HepG2 (cell line): ENCODE measurements around the gene IQCE. TPM values are rescaled to one million over a fixed set of nuclear protein-coding genes. Genes with fewer than 3 reads are reported as not detected.
A peak's percentile ranks its signal among the peaks of the same experiment; 100 is the strongest.

Source experiments
- ATAC-seq: fragments of 200-7000 bp; cut with Tn5 transposase; 3 replicates; pipeline ENCODE4 v1.9.1; 2020; ENCODE audit warnings: mild to moderate bottlenecking, moderate library complexity
- BruUV-seq: library from RNA; stranded (reverse); fragments of 400-500 nt; replicated peaks from 2 replicates; lab custom pipeline; 2021; lab: Mats Ljungman, UMichigan
- CTCF ChIA-PET: fragments of 300-600 bp; formaldehyde crosslinking; extraction: SDS; loops from one replicate; lab custom pipeline; 2021; ENCODE audit warnings: low total read pairs, inconsistent platforms, low intra/inter-chr PET ratio; lab: Yijun Ruan, JAX
- POLR2A ChIA-PET: fragments of 350-600 bp; sonication (Branson Sonifier 250); formaldehyde crosslinking; loops from one replicate; lab custom pipeline; 2020; ENCODE audit warnings: antibody characterized with exemption, inconsistent platforms; lab: Yijun Ruan, JAX
- DNase-seq: peaks from one replicate; pipeline ENCODE4 v3.0.0-alpha.2; 2015; ENCODE audit warnings: low spot score
- FAIRE-seq: peaks from 3 replicates; lab custom pipeline; 2011; peaks lifted over from hg19 to GRCh38; lab: Jason Lieb, UNC
- H2AFZ ChIP-seq: one replicate; pipeline ENCODE4 v1.6.1; 2011; ENCODE audit warnings: low read length, inconsistent platforms
- H3K27ac ChIP-seq: fragments of 300-600 bp; 3 replicates; pipeline ENCODE4 v1.8.0; 2011; ENCODE audit warnings: mixed run types, mild to moderate bottlenecking, mixed read lengths, low read length, inconsistent platforms; ENCODE audit not compliant: insufficient read depth; ENCODE audit errors: extremely low read length
- H3K27me3 ChIP-seq, 2 experiments: fragments of 200-600 bp in 1 of 2; 2 replicates in 1 of 2; 3 replicates in 1 of 2; pipeline versions ENCODE4 v1.6.0 to v1.8.0; 2011; ENCODE audit warnings: low read length in 2 of 2, mild to moderate bottlenecking in 2 of 2, moderate library complexity in 2 of 2, inconsistent platforms in 1 of 2; ENCODE audit not compliant: insufficient read depth in 2 of 2, control insufficient read depth in 1 of 2
- H3K36me3 ChIP-seq, 2 experiments: fragments of 200-600 bp in 1 of 2; replicated peaks in 1 of 2; 2 replicates in 1 of 2; 3 replicates in 1 of 2; pipeline versions ENCODE4 v1.5.1 to v1.8.0; 2011; ENCODE audit warnings: low read length in 2 of 2, inconsistent platforms in 1 of 2; ENCODE audit not compliant: insufficient read depth in 2 of 2, control insufficient read depth in 1 of 2
- H3K4me1 ChIP-seq: 2 replicates; pipeline ENCODE4 v1.5.1; 2012; ENCODE audit warnings: low read length, inconsistent platforms; ENCODE audit not compliant: insufficient read depth
- H3K4me2 ChIP-seq: 2 replicates; pipeline ENCODE4 v1.6.0; 2011; ENCODE audit warnings: low read depth, low read length, inconsistent platforms
- H3K4me3 ChIP-seq, 3 experiments: fragments of 200-600 bp in 1 of 3; sonication (generic), shearing (Covaris generic) in 1 of 3; replicated peaks in 1 of 3; 2 replicates each; pipeline ENCODE4 v1.5.1; 2011 to 2016; ENCODE audit warnings: low read length in 3 of 3, inconsistent platforms in 2 of 3, low read depth in 2 of 3, mild to moderate bottlenecking in 2 of 3, control low read depth in 1 of 3, mixed read lengths in 1 of 3; ENCODE audit not compliant: insufficient read depth in 1 of 3
- H3K79me2 ChIP-seq: one replicate; pipeline ENCODE4 v1.6.1; 2011; ENCODE audit warnings: low read length, inconsistent platforms; ENCODE audit not compliant: insufficient read depth
- H3K9ac ChIP-seq: 2 replicates; pipeline ENCODE4 v1.6.0; 2011; ENCODE audit warnings: mild to moderate bottlenecking, low read depth, low read length, inconsistent platforms; ENCODE audit not compliant: insufficient read depth
- H3K9me3 ChIP-seq: 2 replicates; pipeline ENCODE4 v1.5.1; 2012; ENCODE audit warnings: mild to moderate bottlenecking, low read length
- H4K20me1 ChIP-seq: 2 replicates; pipeline ENCODE4 v1.6.0; 2011; ENCODE audit warnings: inconsistent platforms, mild to moderate bottlenecking, low read length, moderate library complexity; ENCODE audit not compliant: insufficient read depth
- CTCF ChIP-seq: sonication (generic); formaldehyde crosslinking; IDR thresholded peaks from 2 replicates; pipeline ENCODE4 v1.5.0; 2020; ENCODE audit warnings: mild to moderate bottlenecking, missing genetic modification reagents, moderate library complexity
- DNMT1 ChIP-seq: sonication (generic); formaldehyde crosslinking; IDR thresholded peaks from 2 replicates; pipeline ENCODE4 v1.5.1; 2020; ENCODE audit warnings: mild to moderate bottlenecking, missing genetic modification reagents
- FOXC1 ChIP-seq: sonication (generic); formaldehyde crosslinking; IDR thresholded peaks from 2 replicates; pipeline ENCODE4 v1.8.0; 2022; ENCODE audit warnings: mild to moderate bottlenecking, missing genetic modification reagents, borderline replicate concordance
- SMC3 ChIP-seq: IDR thresholded peaks from 2 replicates; pipeline ENCODE4 v1.6.1; 2011; ENCODE audit warnings: low read length, improper control_type of control experiment
- SOX6 ChIP-seq, 2 experiments: fragments of 450-650 bp in 1 of 2; sonication (generic) in 1 of 2; formaldehyde crosslinking in 1 of 2; IDR thresholded peaks; 2 replicates each; pipeline versions ENCODE4 v1.4.0 to v1.6.1; 2017 to 2020; ENCODE audit warnings: antibody characterized with exemption in 1 of 2, mild to moderate bottlenecking in 1 of 2, missing genetic modification reagents in 1 of 2
- XRCC5 ChIP-seq: fragments of 200-400 bp; formaldehyde crosslinking; optimal IDR thresholded peaks from 2 replicates; pipeline ENCODE3; 2017; ENCODE audit warnings: mild to moderate bottlenecking, low read length
- ZNF317 ChIP-seq: sonication (generic); formaldehyde crosslinking; IDR thresholded peaks from 2 replicates; pipeline ENCODE4 v1.5.0; 2020; ENCODE audit warnings: mild to moderate bottlenecking, missing genetic modification reagents
- ZNF44 ChIP-seq: sonication (generic); formaldehyde crosslinking; IDR thresholded peaks from 2 replicates; pipeline ENCODE4 v1.5.1; 2020; ENCODE audit warnings: mild to moderate bottlenecking, missing genetic modification reagents
- ZNF598 ChIP-seq: sonication (generic); formaldehyde crosslinking; IDR thresholded peaks from 2 replicates; pipeline ENCODE4 v1.5.1; 2020; ENCODE audit warnings: mild to moderate bottlenecking, missing genetic modification reagents, borderline replicate concordance
- ZNF724P ChIP-seq: sonication (generic); formaldehyde crosslinking; IDR thresholded peaks from 2 replicates; pipeline ENCODE4 v1.8.0; 2022; ENCODE audit warnings: missing genetic modification reagents, borderline replicate concordance
- WGBS: methylation state at CpG from one replicate; pipeline ENCODE4 v1.1.6; 2017; ENCODE audit warnings: low lambda C conversion rate; 5-methylcytosine and 5-hydroxymethylcytosine counted together
- in situ Hi-C: cut with HindIII; loops from 2 replicates; pipeline ENCODE4 v1.10.0; 2017; ENCODE audit warnings: low pct_unique_long_range_greater_than_20kb; ENCODE audit not compliant: extremely low pct_ligation_motif_present
- intact Hi-C: fragments of 100-400 bp; cut with micrococcal nuclease; formaldehyde crosslinking; loops from one replicate; pipeline ENCODE4 v1.10.0; 2022; ENCODE audit not compliant: unreplicated experiment
- polyA plus RNA-seq, 8 experiments: library from polyadenylated mRNA; depleted of rRNA in 3 of 8; stranded (reverse) in 7 of 8; unstranded in 1 of 8; fragments of >200 nt; fragmentation: Illumina TruSeq in 4 of 8; extraction: Trizol in 4 of 8; gene quantifications; 2 replicates each; pipeline versions ENCODE4 v1.2.1 to v1.2.3, GENCODE V29; 2011 to 2016; ENCODE audit warnings: low read depth in 4 of 8, missing spikeins in 1 of 8, mixed read lengths in 1 of 8; ENCODE audit not compliant: insufficient read depth in 1 of 8
- total RNA-seq, 5 experiments: library from RNA; depleted of rRNA; stranded (reverse); fragments of >200 nt; fragmentation: Illumina TruSeq; extraction: Trizol; gene quantifications; 2 replicates each; pipeline ENCODE4 v1.2.3, GENCODE V29; 2016; ENCODE audit warnings: low read depth in 1 of 5
- TF ChIP-seq, protein P1 (sequence below): sonication (generic); formaldehyde crosslinking; IDR thresholded peaks from 2 replicates; pipeline ENCODE4 v1.9.0; 2022; ENCODE audit warnings: missing genetic modification reagents, mild to moderate bottlenecking, borderline replicate concordance
- TF ChIP-seq, protein P2 (sequence below): sonication (generic); formaldehyde crosslinking; IDR thresholded peaks from 2 replicates; pipeline ENCODE4 v1.5.1; 2020; ENCODE audit warnings: mild to moderate bottlenecking, missing genetic modification reagents, moderate library complexity

IQCE gene
- total and polyA plus RNA-seq, 2 of the 13 experiments (the other 11 are each of a cell fraction or from before 2014, with no cell fraction given): 1.5 to 2.5 TPM

GRCh38 chr7:2567679-2568278, 9.0 kb downstream of the IQCE start:
- FAIRE-seq: peak; percentile 71
- intact Hi-C loops: loop anchor here (1.0 to 10.0 kb wide), 4 partner anchors 69 to 114 kb away; partner anchors contain the start of gene GRIFIN
- TF ChIP-seq ZNF598 (no peak), ZNF724P (0 out of 2 replicates have a peak, but pooled peaks have one; percentile 10), XRCC5 (peak; percentile 44), ZNF317 (CRISPR knock-in tag) (no peak), SOX6 (IDR thresholded peaks at IDR 0.05) (no peak), SOX6 (CRISPR knock-in tag; IDR thresholded peaks at IDR 0.05) (no peak), SMC3 (peak; percentile 73), CTCF (peak; percentile 89), ZNF44 (0 out of 2 replicates have a peak, but pooled peaks have one; percentile 12), DNMT1 (CRISPR knock-in tag) (0 out of 2 replicates have a peak, but pooled peaks have one; percentile 29), FOXC1 (CRISPR knock-in tag) (0 out of 2 replicates have a peak, but pooled peaks have one; percentile 66)
- TF ChIP-seq, protein P1, sequence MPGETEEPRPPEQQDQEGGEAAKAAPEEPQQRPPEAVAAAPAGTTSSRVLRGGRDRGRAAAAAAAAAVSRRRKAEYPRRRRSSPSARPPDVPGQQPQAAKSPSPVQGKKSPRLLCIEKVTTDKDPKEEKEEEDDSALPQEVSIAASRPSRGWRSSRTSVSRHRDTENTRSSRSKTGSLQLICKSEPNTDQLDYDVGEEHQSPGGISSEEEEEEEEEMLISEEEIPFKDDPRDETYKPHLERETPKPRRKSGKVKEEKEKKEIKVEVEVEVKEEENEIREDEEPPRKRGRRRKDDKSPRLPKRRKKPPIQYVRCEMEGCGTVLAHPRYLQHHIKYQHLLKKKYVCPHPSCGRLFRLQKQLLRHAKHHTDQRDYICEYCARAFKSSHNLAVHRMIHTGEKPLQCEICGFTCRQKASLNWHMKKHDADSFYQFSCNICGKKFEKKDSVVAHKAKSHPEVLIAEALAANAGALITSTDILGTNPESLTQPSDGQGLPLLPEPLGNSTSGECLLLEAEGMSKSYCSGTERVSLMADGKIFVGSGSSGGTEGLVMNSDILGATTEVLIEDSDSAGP: 0 out of 2 replicates have a peak, but pooled peaks have one; percentile 8
- TF ChIP-seq, protein P2, sequence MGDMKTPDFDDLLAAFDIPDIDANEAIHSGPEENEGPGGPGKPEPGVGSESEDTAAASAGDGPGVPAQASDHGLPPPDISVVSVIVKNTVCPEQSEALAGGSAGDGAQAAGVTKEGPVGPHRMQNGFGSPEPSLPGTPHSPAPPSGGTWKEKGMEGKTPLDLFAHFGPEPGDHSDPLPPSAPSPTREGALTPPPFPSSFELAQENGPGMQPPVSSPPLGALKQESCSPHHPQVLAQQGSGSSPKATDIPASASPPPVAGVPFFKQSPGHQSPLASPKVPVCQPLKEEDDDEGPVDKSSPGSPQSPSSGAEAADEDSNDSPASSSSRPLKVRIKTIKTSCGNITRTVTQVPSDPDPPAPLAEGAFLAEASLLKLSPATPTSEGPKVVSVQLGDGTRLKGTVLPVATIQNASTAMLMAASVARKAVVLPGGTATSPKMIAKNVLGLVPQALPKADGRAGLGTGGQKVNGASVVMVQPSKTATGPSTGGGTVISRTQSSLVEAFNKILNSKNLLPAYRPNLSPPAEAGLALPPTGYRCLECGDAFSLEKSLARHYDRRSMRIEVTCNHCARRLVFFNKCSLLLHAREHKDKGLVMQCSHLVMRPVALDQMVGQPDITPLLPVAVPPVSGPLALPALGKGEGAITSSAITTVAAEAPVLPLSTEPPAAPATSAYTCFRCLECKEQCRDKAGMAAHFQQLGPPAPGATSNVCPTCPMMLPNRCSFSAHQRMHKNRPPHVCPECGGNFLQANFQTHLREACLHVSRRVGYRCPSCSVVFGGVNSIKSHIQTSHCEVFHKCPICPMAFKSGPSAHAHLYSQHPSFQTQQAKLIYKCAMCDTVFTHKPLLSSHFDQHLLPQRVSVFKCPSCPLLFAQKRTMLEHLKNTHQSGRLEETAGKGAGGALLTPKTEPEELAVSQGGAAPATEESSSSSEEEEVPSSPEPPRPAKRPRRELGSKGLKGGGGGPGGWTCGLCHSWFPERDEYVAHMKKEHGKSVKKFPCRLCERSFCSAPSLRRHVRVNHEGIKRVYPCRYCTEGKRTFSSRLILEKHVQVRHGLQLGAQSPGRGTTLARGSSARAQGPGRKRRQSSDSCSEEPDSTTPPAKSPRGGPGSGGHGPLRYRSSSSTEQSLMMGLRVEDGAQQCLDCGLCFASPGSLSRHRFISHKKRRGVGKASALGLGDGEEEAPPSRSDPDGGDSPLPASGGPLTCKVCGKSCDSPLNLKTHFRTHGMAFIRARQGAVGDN (CRISPR knock-in tag): peak; percentile 31; the same call in 1 of the 2 replicates

More at GRCh38 chr7:2567679-2568278, 9.0 kb downstream of the IQCE start:
- CTCF ChIA-PET: interaction anchor here (1.2 to 1.5 kb wide), 3 partner anchors 95 to 142 kb away, joined by 3 to 7 read pairs (median 5); no protein-coding TSS in a partner anchor
- no peaks in the 10 kb centered on the region for H4K20me1 ChIP-seq
- BruUV-seq: no TSS peak
- no peak overlapping the region for H3K27ac ChIP-seq
- no peaks in the 10 kb centered on the region for H3K27me3 ChIP-seq
- H3K9ac ChIP-seq: no peak overlapping the region
- ATAC-seq: peak; percentile 92
- H2AFZ ChIP-seq: no peak overlapping the region
- no peaks in the 10 kb centered on the region for H3K79me2 ChIP-seq
- peak overlapping the region in 2 of 3 experiments; percentile 26 to 55; a peak in 3 of 6 replicates for H3K4me3 ChIP-seq
- in situ Hi-C loops: loop anchor here (5.0 to 10.0 kb wide), 2 partner anchors 77 to 100 kb away; no protein-coding TSS in a partner anchor
- POLR2A ChIA-PET: no interaction called here
- H3K9me3 ChIP-seq: no peaks in the 10 kb centered on the region
- peak; percentile 42 for DNase-seq
- peaks cover 19% of the 10 kb centered on the region for H3K4me1 ChIP-seq
- WGBS: 52% methylated on average over 16 of the region's 16 CpGs
- H3K4me2 ChIP-seq: peak overlapping the region; percentile 81
- no peaks in the 10 kb centered on the region for H3K36me3 ChIP-seq
